OCI-LY7 (cell line): ENCODE results near the gene CBX8. TPM values are rescaled to one million over a fixed set of nuclear protein-coding genes. Genes with fewer than 3 reads are reported as not detected.

Experiments used
- BruUV-seq: library from RNA; stranded (reverse); fragments of 400-500 nt; replicated peaks from 2 replicates; lab custom pipeline; 2021; lab: Mats Ljungman, UMichigan
- CTCF ChIA-PET: fragments of 300-600 bp; sonication (Branson Sonifier 250); formaldehyde crosslinking; loops from one replicate; lab custom pipeline; 2022; ENCODE audit warnings: antibody characterized with exemption; ENCODE audit not compliant: unreplicated experiment; lab: Charles Lee
- POLR2A ChIA-PET: fragments of 300-600 bp; sonication (Branson Sonifier 250); formaldehyde crosslinking; loops from one replicate; lab custom pipeline; 2022; ENCODE audit warnings: antibody characterized with exemption; lab: Charles Lee
- DNase-seq: peaks from one replicate; pipeline ENCODE4 v3.0.0-alpha.2; 2015; ENCODE audit warnings: low spot score
- H2AFZ ChIP-seq: fragments of 200-600 bp; sonication (generic), shearing (Covaris generic); 2 replicates; pipeline ENCODE4 v1.6.1; 2014; ENCODE audit warnings: mild to moderate bottlenecking, antibody characterized with exemption, low read length, moderate library complexity
- H3K27ac ChIP-seq: fragments of 200-600 bp; sonication (generic); 2 replicates; pipeline ENCODE4 v1.5.1; 2014; ENCODE audit warnings: mixed run types, low read depth, mild to moderate bottlenecking, moderate library complexity, low read length, inconsistent platforms; ENCODE audit not compliant: poor library complexity, severe bottlenecking
- H3K36me3 ChIP-seq: fragments of 200-600 bp; sonication (generic); 2 replicates; pipeline ENCODE4 v1.6.1; 2014; ENCODE audit warnings: mild to moderate bottlenecking, antibody characterized with exemption, low read length, moderate library complexity, mixed read lengths; ENCODE audit not compliant: insufficient read depth
- H3K4me1 ChIP-seq: fragments of 200-600 bp; sonication (generic); 2 replicates; pipeline ENCODE4 v1.5.1; 2014; ENCODE audit warnings: mild to moderate bottlenecking, low read length; ENCODE audit not compliant: insufficient read depth, poor library complexity, severe bottlenecking
- H3K4me2 ChIP-seq: fragments of 200-600 bp; sonication (generic); 2 replicates; pipeline ENCODE4 v1.6.1; 2014; ENCODE audit warnings: mild to moderate bottlenecking, low read length
- H3K4me3 ChIP-seq: fragments of 200-600 bp; sonication (generic); 2 replicates; pipeline ENCODE4 v1.5.1; 2014; ENCODE audit warnings: mild to moderate bottlenecking, low read depth, low read length; ENCODE audit not compliant: poor library complexity, severe bottlenecking
- H3K79me2 ChIP-seq: fragments of 200-600 bp; sonication (generic); 2 replicates; pipeline ENCODE4 v1.6.1; 2016; ENCODE audit warnings: low read depth, mild to moderate bottlenecking, low read length, moderate library complexity, mixed read lengths; ENCODE audit not compliant: insufficient read depth
- H3K9me2 ChIP-seq: fragments of 200-600 bp; sonication (generic); 2 replicates; pipeline ENCODE4 v1.6.1; 2016; ENCODE audit warnings: mild to moderate bottlenecking, low read length, mixed read lengths; ENCODE audit not compliant: insufficient read depth
- H3K9me3 ChIP-seq: fragments of 200-600 bp; sonication (generic); 2 replicates; pipeline ENCODE4 v1.6.1; 2014; ENCODE audit warnings: mild to moderate bottlenecking, mixed run types, low read length, mixed read lengths
- H4K20me1 ChIP-seq: fragments of 200-600 bp; sonication (generic); 2 replicates; pipeline ENCODE4 v1.6.1; 2014; ENCODE audit warnings: mild to moderate bottlenecking, antibody characterized with exemption, low read length, moderate library complexity, mixed read lengths; ENCODE audit not compliant: insufficient read depth
- EZH2phosphoT487 ChIP-seq: fragments of 200-600 bp; sonication (generic); IDR thresholded peaks from 2 replicates; pipeline ENCODE4 v1.6.1; 2018; ENCODE audit warnings: low read depth, borderline replicate concordance, mild to moderate bottlenecking, mixed run types, antibody characterized with exemption, low read length, moderate library complexity, mixed read lengths
- intact Hi-C: fragments of 100-400 bp; cut with micrococcal nuclease; formaldehyde crosslinking; loops from one replicate; pipeline ENCODE4 v1.10.0; 2022; ENCODE audit not compliant: unreplicated experiment
- total RNA-seq, 2 experiments: library from RNA; depleted of rRNA in 1 of 2; stranded (reverse); fragments of >200 nt in 1 of 2; shearing (Covaris generic) in 1 of 2; gene quantifications; 2 replicates each; pipeline ENCODE4 v1.2.3, GENCODE V29; 2014 to 2022
- TF ChIP-seq, protein P1 (sequence below): fragments of 200-600 bp; sonication (generic); conservative IDR thresholded peaks from 2 replicates; pipeline ENCODE4 v1.5.1; 2014; ENCODE audit warnings: mild to moderate bottlenecking, antibody characterized with exemption, low read length, moderate library complexity, mixed read lengths

The CBX8 gene
- total RNA-seq, 2 experiments from 2014 or later = 7.5 to 16.3 TPM

DNA sequence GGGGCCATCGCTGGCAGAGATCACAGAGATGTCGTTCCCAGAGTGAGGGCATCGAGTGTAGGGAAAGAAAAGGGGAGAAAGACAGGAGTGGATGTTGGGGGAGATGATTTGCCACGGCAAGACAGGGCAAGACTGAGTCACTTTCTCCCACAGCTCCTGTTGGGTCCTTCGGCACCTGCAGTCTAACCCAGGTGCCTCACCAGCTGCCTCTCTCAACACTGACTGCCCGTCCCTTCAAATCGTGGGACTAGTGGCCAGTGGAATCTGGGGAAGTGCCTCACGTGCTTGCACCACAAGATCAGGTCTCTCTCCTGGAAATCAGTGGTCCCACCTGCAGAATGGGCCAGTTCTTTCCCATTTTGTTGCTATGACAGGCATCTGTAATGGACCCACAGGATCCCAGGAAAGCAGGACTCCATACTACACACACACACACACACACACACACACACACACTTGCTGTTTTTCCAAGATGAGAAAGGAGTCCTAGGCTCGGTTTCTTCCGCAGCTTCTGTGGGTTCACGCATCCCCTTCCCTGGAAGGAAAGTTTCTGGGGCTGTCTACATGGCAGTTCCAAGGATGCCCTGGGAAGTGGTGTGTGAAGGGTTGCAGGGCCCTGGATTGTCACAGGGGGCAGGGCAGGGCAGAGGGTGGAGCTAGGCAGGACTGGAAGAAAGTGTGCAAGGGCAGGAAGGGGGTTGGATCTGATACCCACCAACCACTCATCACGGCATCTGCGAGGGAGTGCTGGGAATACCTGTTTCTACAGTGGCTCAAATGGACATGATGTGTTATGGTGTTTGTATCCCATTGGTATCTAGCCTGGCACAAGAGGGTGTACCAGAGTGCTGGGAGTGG is 10.2 kb upstream of the CBX8 start:
- H3K4me2 ChIP-seq = no peak overlapping the region
- H3K9me2 ChIP-seq = no peaks in the 10 kb centered on the region
- no TSS peak for BruUV-seq
- H3K4me3 ChIP-seq = no peak overlapping the region
- TF ChIP-seq, protein P1, sequence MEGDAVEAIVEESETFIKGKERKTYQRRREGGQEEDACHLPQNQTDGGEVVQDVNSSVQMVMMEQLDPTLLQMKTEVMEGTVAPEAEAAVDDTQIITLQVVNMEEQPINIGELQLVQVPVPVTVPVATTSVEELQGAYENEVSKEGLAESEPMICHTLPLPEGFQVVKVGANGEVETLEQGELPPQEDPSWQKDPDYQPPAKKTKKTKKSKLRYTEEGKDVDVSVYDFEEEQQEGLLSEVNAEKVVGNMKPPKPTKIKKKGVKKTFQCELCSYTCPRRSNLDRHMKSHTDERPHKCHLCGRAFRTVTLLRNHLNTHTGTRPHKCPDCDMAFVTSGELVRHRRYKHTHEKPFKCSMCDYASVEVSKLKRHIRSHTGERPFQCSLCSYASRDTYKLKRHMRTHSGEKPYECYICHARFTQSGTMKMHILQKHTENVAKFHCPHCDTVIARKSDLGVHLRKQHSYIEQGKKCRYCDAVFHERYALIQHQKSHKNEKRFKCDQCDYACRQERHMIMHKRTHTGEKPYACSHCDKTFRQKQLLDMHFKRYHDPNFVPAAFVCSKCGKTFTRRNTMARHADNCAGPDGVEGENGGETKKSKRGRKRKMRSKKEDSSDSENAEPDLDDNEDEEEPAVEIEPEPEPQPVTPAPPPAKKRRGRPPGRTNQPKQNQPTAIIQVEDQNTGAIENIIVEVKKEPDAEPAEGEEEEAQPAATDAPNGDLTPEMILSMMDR = no peak
- TF ChIP-seq EZH2phosphoT487 = no peak
- H3K27ac ChIP-seq = no peak overlapping the region
- no peaks in the 10 kb centered on the region for H3K36me3 ChIP-seq
- ChIA-PET CTCF (interaction anchor here (0.6 kb wide), 1 partner anchor 558 kb away, joined by 3 read pairs; no protein-coding TSS in a partner anchor), POLR2A (interaction anchor here (0.6 to 0.9 kb wide), 2 partner anchors 22 to 32 kb away, joined by 4 read pairs; partner anchors contain the start of gene CBX4)
- intact Hi-C loops = no loop called here
- DNase-seq = no peak
- no peaks in the 10 kb centered on the region for H3K9me3 ChIP-seq
- H3K79me2 ChIP-seq = no peaks in the 10 kb centered on the region
- peaks cover 32% of the 10 kb centered on the region for H3K4me1 ChIP-seq
- no peak overlapping the region for H2AFZ ChIP-seq
- H4K20me1 ChIP-seq = 0 out of 2 replicates have a peak, but pooled peaks cover 4% of the 10 kb centered on the region

GRCh38 chr17:79806446-79806760 is 9.5 kb upstream of the CBX8 start:
- intact Hi-C loops = no loop called here
- Histone ChIP-seq H3K36me3 (no peaks in the 10 kb centered on the region), H4K20me1 (0 out of 2 replicates have a peak, but pooled peaks cover 4% of the 10 kb centered on the region), H3K9me2 (no peaks in the 10 kb centered on the region), H3K79me2 (no peaks in the 10 kb centered on the region), H2AFZ (no peak overlapping the region), H3K9me3 (no peaks in the 10 kb centered on the region), H3K4me1 (peaks cover 25% of the 10 kb centered on the region), H3K4me3 (no peak overlapping the region), H3K4me2 (no peak overlapping the region), H3K27ac (no peak overlapping the region)
- POLR2A ChIA-PET = interaction anchor here (0.9 kb wide), 1 partner anchor 33 kb away, joined by 4 read pairs; the partner anchor contains the start of gene CBX4
- no TSS peak for BruUV-seq
- no peak for DNase-seq
- TF ChIP-seq, protein P1 = no peak
- TF ChIP-seq EZH2phosphoT487 = no peak
- CTCF ChIA-PET = interaction anchor here (0.6 kb wide), 1 partner anchor 558 kb away, joined by 3 read pairs; no protein-coding TSS in a partner anchor
